HG02884 (cell line): ENCODE data around the gene PAFAH1B2.
A peak's percentile ranks its signal among the peaks of the same experiment; 100 is the strongest.
"Not testable (repeated sequence)": the region's sequence is repeated elsewhere in the genome, so short reads cannot be mapped to it uniquely, and the experiment has no call there.

Source experiments
- ATAC-seq: cut with Tn5 transposase; IDR thresholded peaks from one replicate; pipeline ENCODE4 v1.9.1; 2021; ENCODE audit warnings: mild to moderate bottlenecking, moderate library complexity; ENCODE audit not compliant: unreplicated experiment

PAFAH1B2 gene

GRCh38 chr11:117126223-117126965 lies 17.7 kb upstream of the PAFAH1B2 start:
- ATAC-seq: no peak

DNA sequence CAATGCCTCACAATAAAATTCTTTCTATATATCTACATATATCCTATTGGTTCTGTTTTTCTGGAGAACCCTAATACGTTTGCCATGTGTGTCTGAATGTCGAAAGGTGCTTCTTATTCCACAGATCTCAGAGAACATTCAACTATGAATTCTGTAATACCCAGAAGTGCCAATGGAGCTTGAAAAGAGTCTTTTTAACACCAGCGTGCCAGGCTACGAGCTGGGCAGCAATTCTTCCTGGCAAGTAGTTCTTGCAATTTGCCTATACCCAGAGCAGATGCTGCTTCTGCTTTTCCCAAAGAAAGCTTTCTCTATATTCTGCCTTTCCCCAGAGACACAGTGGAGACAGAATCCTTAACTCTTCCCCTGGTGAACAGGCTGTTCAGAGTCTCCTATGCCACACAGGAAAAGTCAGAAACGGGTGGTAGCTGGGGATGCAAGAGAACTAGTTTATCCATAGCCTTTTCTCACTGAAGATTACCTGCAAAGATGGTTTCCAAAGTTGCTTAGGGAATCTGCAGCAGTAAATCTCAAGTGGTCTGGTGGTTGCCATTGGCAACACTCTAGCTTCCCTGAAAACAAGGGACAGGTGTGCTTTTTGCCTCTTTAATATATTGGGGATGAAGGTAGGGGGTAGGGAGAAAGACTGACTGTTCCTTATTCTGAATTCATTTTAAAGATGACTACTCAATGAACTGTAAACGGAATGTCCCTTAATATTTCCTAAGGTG lies 16.8 kb upstream of the PAFAH1B2 start:
- no peak for ATAC-seq

DNA sequence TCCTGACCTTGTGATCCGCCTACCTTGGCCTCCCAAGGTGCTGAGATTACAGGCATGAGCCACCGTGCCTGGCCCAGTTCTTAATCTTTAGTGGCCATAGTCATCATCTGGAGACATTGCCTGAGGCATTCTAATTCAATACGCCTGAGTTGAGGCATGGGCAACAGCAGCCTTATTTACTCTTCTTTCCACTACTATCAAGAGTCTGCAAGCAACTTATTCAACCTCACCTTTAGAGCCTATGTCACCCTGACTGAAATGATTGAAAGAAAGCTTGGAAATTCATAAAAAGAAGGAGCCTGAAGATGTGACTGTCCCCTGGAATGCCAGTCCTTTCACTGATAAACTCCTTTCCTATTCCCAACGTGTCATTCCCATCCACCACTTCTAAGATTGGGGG lies 15.8 kb upstream of the PAFAH1B2 start:
- ATAC-seq: no peak

DNA sequence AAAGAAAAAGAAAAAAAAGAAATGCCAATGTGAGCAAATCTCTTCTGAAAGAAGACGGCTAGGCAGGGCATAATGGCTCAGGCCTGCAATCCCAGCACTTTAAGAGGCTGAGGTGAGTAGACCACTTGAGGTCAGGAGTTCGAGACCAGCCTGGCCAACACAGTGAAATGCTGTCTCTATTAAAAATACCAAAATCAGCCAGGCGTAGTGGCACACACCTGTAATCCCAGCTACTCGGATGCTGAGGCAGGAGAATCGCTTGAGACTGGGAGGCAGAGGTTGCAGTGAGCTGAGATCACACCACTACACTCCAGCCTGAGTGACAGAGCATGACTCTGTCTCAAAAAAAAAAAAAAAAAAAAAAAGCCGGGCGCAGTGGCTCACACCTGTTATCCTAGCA lies 13.7 kb upstream of the PAFAH1B2 start:
- ATAC-seq: not testable (repeated sequence)

GRCh38 chr11:117130879-117131278 lies 13.2 kb upstream of the PAFAH1B2 start:
- ATAC-seq: no peak

GRCh38 chr11:117134431-117134830 lies 9.7 kb upstream of the PAFAH1B2 start:
- no peak for ATAC-seq

DNA sequence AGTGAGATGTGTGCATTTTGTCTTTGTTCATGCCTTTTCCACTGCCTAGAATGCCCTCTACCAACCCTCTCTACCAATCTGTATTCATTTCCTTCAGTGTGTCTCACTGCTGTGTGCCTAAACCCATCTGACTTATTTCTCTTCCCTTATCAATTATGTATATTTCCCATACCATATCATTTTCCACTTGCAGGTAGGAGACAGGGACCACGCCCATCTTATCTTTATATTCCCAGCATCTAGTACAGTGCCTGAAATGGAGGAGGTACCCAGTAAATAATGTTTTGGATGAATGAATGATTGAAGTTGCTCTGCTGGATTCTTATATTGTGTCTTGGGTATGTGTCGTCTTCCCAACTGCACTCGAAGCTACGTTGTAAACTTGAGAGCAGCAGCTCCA lies 9.1 kb upstream of the PAFAH1B2 start:
- ATAC-seq: not testable (repeated sequence)

DNA sequence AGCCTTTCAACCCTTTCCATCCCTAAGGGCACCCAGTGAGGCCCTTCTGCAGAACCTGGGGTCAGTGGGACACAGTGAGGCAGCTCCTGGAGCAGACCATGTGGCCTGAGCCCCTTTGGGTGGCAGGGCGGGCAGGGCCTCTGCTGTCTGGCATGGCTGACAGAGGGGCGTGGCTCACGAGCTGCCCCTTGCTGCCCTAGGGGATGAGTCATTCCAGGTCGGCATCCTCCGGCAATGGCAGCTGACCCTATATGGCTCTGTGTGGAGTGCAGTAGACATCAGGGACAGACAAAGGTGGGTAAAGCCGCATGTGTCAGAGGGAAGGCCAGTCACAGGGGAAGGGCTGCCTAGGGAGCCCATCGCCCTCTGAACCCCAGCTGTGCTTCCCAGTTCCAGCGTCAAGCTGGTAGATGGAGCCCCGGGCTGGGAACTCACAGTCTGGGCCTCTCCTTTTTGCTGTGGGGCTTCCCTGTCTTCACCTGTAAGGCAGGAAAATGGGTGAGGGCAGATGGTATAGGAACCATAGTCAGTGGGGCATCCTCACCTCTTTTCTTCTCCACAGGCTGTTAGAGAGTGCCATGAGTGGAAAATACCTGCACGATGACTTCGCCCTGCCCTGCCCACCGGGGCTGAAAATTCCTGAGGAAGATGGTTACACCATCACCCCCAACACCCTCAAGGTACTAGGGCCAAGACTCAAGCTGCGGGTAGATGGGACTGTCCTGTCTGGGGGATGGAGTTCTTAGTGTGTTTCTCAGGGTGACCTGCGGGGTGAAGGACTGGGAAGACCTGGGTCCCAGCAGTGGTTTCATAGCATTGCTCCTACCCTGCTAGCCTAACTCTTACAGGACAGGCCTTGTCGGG lies 6.6 kb upstream of the PAFAH1B2 start:
- not testable (repeated sequence) for ATAC-seq

DNA sequence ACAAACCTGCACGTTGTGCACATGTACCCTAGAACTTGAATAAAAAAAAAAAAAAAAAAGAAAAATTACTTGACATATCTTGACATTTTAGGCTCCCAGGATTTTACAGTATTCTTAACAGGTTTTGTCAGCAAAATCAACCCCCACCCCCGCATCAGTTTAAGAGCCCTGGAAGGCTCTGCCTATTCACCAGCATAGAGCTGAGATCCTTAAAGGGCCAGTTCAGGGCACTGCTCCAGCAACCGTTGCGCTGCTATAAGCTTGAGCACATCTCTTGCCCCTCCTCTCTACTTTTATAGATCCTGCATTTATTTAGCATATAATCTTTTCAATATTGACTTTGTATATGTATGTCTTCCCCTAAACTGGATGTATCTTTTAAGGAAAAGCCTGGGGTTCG lies 697 bp upstream of the PAFAH1B2 start:
- ATAC-seq: no peak

DNA sequence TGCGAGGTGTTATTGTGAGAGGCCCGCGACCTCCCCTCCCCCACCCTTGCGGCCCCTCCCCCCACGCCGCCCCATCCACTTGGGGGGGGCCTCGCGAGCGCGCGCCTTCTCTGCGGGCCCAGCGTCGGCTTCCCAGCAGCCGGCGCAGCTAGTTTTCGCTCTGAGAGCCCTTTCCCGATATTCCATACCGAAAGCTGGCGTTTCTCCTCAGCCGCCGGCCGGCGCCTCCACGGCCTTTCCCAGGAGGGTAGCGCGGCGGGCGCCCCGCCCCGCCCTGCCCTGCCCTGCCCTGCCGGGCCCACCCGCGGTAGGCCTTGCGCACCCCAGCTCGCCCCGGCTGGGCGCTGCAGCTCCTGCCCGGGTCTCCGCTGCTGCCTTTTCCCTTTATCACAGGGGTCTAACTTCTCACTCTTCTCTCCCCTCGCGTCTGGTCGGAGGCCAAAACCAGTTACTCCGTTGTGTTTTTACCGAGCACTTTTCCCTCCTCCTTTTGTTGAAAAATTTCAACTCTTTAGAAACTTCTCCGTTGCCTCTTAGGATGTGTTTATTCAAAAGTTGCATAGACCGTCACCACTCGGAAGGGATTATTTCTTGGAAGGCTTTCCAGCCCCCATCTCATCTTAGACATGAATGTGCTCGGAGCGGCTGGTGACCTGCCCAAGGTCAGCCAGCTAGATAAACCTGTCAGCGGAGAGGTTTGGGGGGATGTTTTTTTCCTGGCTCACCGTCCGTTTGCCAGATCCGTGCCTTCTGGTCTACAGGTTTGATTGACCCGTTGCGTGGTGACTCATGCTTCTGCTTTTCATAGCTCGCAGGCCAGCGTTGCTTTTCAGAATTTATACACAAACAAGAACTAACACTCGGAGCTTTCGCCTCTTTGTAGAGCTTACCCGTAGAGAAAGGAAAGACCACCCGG lies 648 bp downstream of the PAFAH1B2 start:
- ATAC-seq: peak; percentile 42

DNA sequence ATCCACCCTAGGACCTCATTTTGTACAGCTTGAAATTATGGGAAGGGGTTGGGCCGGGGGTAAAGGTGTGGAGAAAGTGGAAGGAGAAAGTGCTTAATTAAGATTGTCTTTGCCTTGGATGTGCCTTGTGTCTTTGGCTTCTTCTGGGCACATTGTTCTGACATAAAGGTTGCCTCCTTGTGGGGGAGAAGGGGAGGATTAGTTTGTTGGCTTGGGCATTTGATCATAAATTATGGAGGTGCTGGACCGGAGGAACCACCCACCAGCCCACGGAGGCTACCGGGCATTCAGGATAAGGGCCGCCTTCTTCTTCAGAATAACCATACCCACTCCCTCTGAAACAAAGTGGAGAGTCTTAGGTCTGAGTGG lies 1.3 kb downstream of the PAFAH1B2 start:
- ATAC-seq: no peak

DNA sequence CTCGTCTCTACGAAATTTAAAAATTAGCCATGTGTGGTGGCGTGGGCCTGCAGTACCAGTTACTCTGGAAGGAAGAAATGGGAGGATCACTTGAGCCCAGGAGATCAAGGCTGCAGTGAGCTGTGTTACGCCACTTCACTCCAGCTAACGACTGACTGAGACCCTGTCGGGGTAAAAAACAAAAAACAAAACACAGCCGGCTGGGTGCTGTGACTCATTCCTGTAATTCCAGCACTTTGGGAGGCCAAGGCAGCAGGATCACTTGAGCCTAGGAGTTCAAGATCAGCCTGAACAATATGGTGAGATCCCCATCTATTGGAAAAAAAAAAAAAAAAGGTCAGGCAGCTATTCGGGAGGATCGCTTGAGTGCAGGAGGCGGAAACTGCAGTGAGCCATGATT lies 2.4 kb downstream of the PAFAH1B2 start:
- ATAC-seq: no peak

GRCh38 chr11:117152066-117152465 lies 8.0 kb downstream of the PAFAH1B2 start:
- ATAC-seq: no peak

- ATAC-seq: no peak
Observed at GRCh38 chr11:117154468-117154867, 10.4 kb downstream of the PAFAH1B2 start.

DNA sequence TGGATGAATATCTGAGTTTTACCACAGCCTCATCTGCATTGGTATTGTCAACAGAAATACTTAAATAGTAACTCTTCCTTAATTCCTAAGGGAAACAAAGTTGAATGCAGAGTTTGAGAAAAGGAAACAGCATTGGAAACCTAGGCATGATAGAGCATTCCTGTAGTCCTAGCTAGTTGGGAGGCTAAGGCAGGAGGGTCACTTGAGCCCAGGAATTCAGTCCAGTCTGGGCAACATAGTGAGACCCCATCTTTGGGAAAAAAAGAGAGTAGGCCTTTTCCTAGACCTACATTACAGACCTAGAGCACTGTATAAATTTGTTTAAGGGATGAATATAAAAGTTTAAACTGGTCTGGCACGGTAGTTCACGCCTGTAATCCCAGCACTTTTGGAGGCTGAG lies 13.4 kb downstream of the PAFAH1B2 start:
- ATAC-seq: no peak

- ATAC-seq: no peak
Observed at GRCh38 chr11:117159892-117160291, 15.8 kb downstream of the PAFAH1B2 start.

- no peak for ATAC-seq
Observed at GRCh38 chr11:117160826-117161225, 16.7 kb downstream of the PAFAH1B2 start.

DNA sequence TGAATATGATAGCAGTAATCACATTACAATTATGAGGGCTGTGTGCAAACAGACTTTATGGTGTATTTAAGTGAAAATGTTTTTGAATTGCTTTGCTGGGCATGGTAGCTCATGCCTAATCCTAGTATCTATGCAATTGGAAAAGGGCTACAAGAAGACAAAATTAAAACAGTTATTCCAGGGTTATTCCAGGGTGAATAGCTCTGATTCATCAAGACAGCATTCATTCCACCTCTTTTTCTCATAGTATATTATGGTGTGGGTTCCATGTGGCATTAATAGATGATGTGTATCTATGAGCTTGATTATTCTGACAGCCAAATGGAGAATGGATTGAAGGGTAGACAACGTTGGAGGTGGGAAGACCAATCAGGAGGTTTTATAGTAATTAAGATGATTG lies 22.4 kb downstream of the PAFAH1B2 start:
- no peak for ATAC-seq

DNA sequence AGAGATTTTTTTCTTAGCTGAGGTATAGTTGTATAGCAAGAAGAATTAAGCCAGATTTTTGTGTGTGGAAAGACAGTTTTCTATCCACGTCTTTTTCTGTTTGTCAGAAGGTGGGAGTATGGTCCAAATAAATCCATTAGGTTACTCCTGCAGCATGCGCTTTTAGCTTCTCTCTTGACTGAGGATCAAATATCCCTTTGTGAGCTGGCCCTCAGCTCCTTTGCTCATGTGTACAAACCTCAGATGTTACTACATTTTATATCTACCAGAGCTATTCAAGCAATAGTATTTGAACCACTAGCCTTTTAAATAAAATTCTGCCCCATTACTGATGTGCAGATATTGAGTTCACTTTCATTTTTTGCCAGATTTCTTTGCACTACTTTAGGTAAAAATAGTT lies 25.6 kb downstream of the PAFAH1B2 start:
- ATAC-seq: no peak

- no peak for ATAC-seq
Observed at GRCh38 chr11:117170210-117170609, 26.1 kb downstream of the PAFAH1B2 start.

DNA sequence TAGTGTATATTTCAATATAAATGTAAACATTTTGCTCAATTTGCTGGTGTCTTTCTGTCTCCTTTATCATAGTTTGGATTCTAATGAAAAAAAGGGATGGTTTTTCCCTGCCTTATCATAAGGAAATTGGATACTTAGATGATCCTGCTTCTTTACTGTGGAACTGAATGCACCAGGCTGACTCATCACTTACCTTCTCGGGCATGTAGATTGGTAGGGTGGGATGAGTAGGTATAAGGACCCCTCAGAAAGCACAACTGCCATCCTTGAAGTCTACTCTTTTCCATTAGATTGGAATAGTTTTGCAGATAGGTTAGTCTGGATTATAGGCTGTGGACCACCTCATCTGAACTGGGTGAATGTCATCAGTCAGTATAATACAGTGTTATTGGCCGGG lies 26.9 kb downstream of the PAFAH1B2 start:
- no peak for ATAC-seq
